Transverse colon (tissue), 4 donors: ENCODE results near the gene FBXO21. TPM values are rescaled to one million over a fixed set of nuclear protein-coding genes. Genes with fewer than 3 reads are reported as not detected.

ENCODE experiments used
- DNase-seq: peaks from one replicate; pipeline ENCODE4 v3.0.0-alpha.2; 2019
- H3K27ac ChIP-seq, 4 donors: fragments of 200-600 bp; sonication (generic); 2 replicates each; pipeline ENCODE4 v1.5.1; 2016 to 2018; ENCODE audit warnings: inconsistent platforms in 4 of 4
- H3K27me3 ChIP-seq: fragments of 200-600 bp; sonication (generic); 2 replicates; pipeline ENCODE4 v1.5.1; 2017; ENCODE audit warnings: inconsistent platforms
- H3K36me3 ChIP-seq, 4 donors: fragments of 200-600 bp; sonication (generic); 2 replicates each; pipeline ENCODE4 v1.5.1; 2017 to 2019; ENCODE audit warnings: inconsistent platforms in 4 of 4
- H3K4me1 ChIP-seq, 4 donors: fragments of 200-600 bp; sonication (generic); 2 replicates each; pipeline ENCODE4 v1.5.1; 2017 to 2020; ENCODE audit warnings: inconsistent platforms in 4 of 4
- H3K4me3 ChIP-seq, 4 donors: fragments of 200-600 bp; sonication (generic); 1 replicate in 1 of 4; 2 replicates in 3 of 4; pipeline versions ENCODE4 v1.5.1 to v1.6.1; 2017 to 2019; ENCODE audit warnings: inconsistent platforms in 4 of 4
- H3K9me3 ChIP-seq, 2 donors: fragments of 200-600 bp; sonication (generic); 2 replicates each; pipeline ENCODE4 v1.5.1; 2017 to 2019; ENCODE audit warnings: inconsistent platforms in 2 of 2
- EP300 ChIP-seq: sonication (generic); formaldehyde crosslinking; IDR thresholded peaks from one replicate; pipeline ENCODE4 v1.6.1; 2017; ENCODE audit warnings: antibody characterized with exemption, low read depth
- POLR2A ChIP-seq: fragments of 450-650 bp; IDR thresholded peaks from one replicate; pipeline ENCODE4 v1.6.1; 2016; ENCODE audit warnings: antibody characterized with exemption, mild to moderate bottlenecking, moderate library complexity
- POLR2AphosphoS5 ChIP-seq, 3 donors: sonication (generic); formaldehyde crosslinking; IDR thresholded peaks; one replicate each; pipeline ENCODE4 v1.6.1; 2016; ENCODE audit warnings: antibody characterized with exemption in 3 of 3
- WGBS, 2 donors: methylation state at CpG; one replicate each; pipeline ENCODE4 v1.1.5; 2018; ENCODE audit warnings: low coverage in 1 of 2; 5-methylcytosine and 5-hydroxymethylcytosine counted together
- in situ Hi-C, 4 donors: fragments of 200-750 bp; cut with MboI; loops; one replicate each; pipeline versions ENCODE4 v1.15.0 to v1.15.1; 2017; ENCODE audit warnings: low sequenced_read_pairs in 3 of 4, low pct_ligation_motif_present in 1 of 4, low pct_unique_long_range_greater_than_20kb in 1 of 4
- intact Hi-C: fragments of 100-400 bp; cut with DNase I; formaldehyde crosslinking; loops from one replicate; pipeline ENCODE4 v1.15.1; 2023; ENCODE audit warnings: low total_unique reads
- total RNA-seq, 4 donors: library from RNA; depleted of rRNA; stranded (reverse); fragments of >200 nt; gene quantifications; one replicate each; pipeline ENCODE4 v1.1.0, GENCODE V29; 2016
- TF ChIP-seq, protein P1 (sequence below), 5 experiments: fragments of 200-600 bp in 3 of 5; fragments of 450-650 bp in 2 of 5; sonication (generic) in 3 of 5; IDR thresholded peaks; 1 replicate in 2 of 5; 2 replicates in 3 of 5; pipeline ENCODE4 v1.5.1; 2016 to 2017; ENCODE audit warnings: antibody characterized with exemption in 5 of 5, inconsistent platforms in 3 of 5, mild to moderate bottlenecking in 2 of 5, moderate library complexity in 1 of 5

FBXO21 gene
- total RNA-seq, 4 donors from 2014 or later: 31.6 to 56.9 (median 36.8) TPM

DNA sequence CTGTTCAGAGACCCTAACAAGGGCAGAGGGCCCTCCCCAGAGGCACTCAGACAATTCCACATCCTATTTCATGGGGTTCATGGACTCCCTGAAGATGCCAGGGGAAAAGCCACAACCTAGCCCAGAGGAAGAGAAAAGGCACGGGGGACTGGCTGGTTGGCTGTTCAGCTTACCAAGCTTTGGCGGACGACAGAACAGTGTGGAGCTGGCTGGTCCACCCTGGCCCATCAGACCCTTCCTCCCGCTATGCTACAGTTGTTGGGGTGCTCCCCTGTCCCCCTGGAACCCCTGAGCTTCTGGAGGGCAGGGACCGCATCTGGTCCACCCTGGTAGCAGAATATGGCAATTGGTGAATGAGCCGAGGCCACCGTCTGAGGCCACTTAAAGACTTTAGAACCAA lies 97.4 kb downstream of the FBXO21 start:
- in situ Hi-C loops: no loop called here
- no peaks in the 10 kb centered on the region for H3K36me3 ChIP-seq
- peaks cover 0 to 9% of the 10 kb centered on the region in 2 donors for H3K9me3 ChIP-seq
- TF ChIP-seq POLR2AphosphoS5 (IDR thresholded peaks at IDR 0.05) (no peak), EP300 (no peak), POLR2A (no peak)
- TF ChIP-seq, protein P1, sequence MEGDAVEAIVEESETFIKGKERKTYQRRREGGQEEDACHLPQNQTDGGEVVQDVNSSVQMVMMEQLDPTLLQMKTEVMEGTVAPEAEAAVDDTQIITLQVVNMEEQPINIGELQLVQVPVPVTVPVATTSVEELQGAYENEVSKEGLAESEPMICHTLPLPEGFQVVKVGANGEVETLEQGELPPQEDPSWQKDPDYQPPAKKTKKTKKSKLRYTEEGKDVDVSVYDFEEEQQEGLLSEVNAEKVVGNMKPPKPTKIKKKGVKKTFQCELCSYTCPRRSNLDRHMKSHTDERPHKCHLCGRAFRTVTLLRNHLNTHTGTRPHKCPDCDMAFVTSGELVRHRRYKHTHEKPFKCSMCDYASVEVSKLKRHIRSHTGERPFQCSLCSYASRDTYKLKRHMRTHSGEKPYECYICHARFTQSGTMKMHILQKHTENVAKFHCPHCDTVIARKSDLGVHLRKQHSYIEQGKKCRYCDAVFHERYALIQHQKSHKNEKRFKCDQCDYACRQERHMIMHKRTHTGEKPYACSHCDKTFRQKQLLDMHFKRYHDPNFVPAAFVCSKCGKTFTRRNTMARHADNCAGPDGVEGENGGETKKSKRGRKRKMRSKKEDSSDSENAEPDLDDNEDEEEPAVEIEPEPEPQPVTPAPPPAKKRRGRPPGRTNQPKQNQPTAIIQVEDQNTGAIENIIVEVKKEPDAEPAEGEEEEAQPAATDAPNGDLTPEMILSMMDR (IDR thresholded peaks at IDR 0.05): no peak
- WGBS, 2 donors: 87% methylated on average over 7 of the region's 7 CpGs; no CpG with 5 or more reads in 1 of the 2 donors
- peaks cover 24% of the 10 kb centered on the region for H3K27me3 ChIP-seq
- H3K4me3 ChIP-seq: no peak overlapping the region
- intact Hi-C loops: no loop called here
- no peak overlapping the region for H3K27ac ChIP-seq
- no peak for DNase-seq
- peaks cover 0 to under 1% (median 0%) of the 10 kb centered on the region in 4 donors for H3K4me1 ChIP-seq

DNA sequence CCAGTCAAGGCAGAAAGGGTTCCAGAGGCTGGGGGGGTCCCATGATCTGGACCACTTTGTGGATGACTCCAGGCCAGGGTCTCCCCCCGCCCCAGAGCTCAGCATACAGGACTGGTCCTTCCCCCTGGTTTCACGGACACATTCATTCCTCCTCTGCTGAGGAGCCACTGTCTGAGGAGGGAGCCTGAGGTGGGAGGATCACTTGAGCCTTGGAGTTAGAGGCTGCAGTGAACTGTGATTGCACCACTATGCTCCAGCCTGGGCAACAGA lies 97.8 kb downstream of the FBXO21 start:
- H3K27ac ChIP-seq: no peak overlapping the region
- peaks cover 20% of the 10 kb centered on the region for H3K27me3 ChIP-seq
- no peak for DNase-seq
- intact Hi-C loops (no loop called here), in situ Hi-C loops (no loop called here)
- H3K4me3 ChIP-seq: no peak overlapping the region
- no peaks in the 10 kb centered on the region for H3K36me3 ChIP-seq
- TF ChIP-seq EP300 (no peak), POLR2AphosphoS5 (IDR thresholded peaks at IDR 0.05) (no peak), POLR2A (no peak)
- TF ChIP-seq, protein P1 (IDR thresholded peaks at IDR 0.05): no peak
- H3K9me3 ChIP-seq: peaks cover 0 to 9% of the 10 kb centered on the region in 2 donors
- no peaks in the 10 kb centered on the region for H3K4me1 ChIP-seq
- WGBS, 2 donors: 83% methylated on average over 2 of the region's 2 CpGs; no CpG with 5 or more reads in 1 of the 2 donors

Other genes starting within 250 kb of the FBXO21 start
- gene TESC, start 91.1 kb downstream of the FBXO21 start, total RNA-seq: 1 to 10 TPM in 3 of 4 donors, not detected in 1; 1.6 to 4.9 (median 3.6) TPM
- 1 to 10 TPM in 1 of 4 donors, under 1 TPM in 2, not detected in 1; 0.79 to 1.6 (median 0.96) TPM for gene NOS1, start 171.2 kb upstream of the FBXO21 start, total RNA-seq